Forelimb muscle (tissue), 1 donor: ENCODE measurements around the gene RPH3AL. TPM values are rescaled to one million over a fixed set of nuclear protein-coding genes. Genes with fewer than 3 reads are reported as not detected.

ENCODE experiments used
- DNase-seq: peaks from one replicate; pipeline ENCODE4 v3.0.0-alpha.2; 2013; ENCODE audit warnings: low read depth
- polyA plus RNA-seq: library from polyadenylated mRNA; unstranded; fragments of 120-200 nt; gene quantifications from one replicate; pipeline ENCODE4 v1.2.1, GENCODE V29; 2013; ENCODE audit not compliant: insufficient read length

The RPH3AL gene
- polyA plus RNA-seq, 1 donor, result 5.4 TPM

GRCh38 chr17:336110-337021 is 16.2 kb downstream of the RPH3AL start:
- DNase-seq, result no peak

- DNase-seq, result no peak
Observed at GRCh38 chr17:335691-336090, 16.9 kb downstream of the RPH3AL start.

GRCh38 chr17:334974-335481 is 17.6 kb downstream of the RPH3AL start:
- DNase-seq, result no peak

- DNase-seq, result no peak
Observed at GRCh38 chr17:333626-334396, 18.8 kb downstream of the RPH3AL start.

- no peak for DNase-seq
Observed at GRCh38 chr17:332558-333322, 19.9 kb downstream of the RPH3AL start.

GRCh38 chr17:332023-332422 is 20.6 kb downstream of the RPH3AL start:
- no peak for DNase-seq

- no peak for DNase-seq
Observed at GRCh38 chr17:330993-331701, 21.5 kb downstream of the RPH3AL start.

- DNase-seq, result no peak
Observed at GRCh38 chr17:329784-330420, 22.7 kb downstream of the RPH3AL start.

- no peak for DNase-seq
Observed at GRCh38 chr17:327971-328370, 24.6 kb downstream of the RPH3AL start.

- DNase-seq, result no peak
Observed at GRCh38 chr17:327296-327695, 25.3 kb downstream of the RPH3AL start.

GRCh38 chr17:326010-326621 is 26.5 kb downstream of the RPH3AL start:
- DNase-seq, result no peak

GRCh38 chr17:325270-326009 is 27.2 kb downstream of the RPH3AL start:
- no peak for DNase-seq

GRCh38 chr17:323721-324571 is 28.7 kb downstream of the RPH3AL start:
- DNase-seq, result no peak

GRCh38 chr17:323181-323580 is 29.4 kb downstream of the RPH3AL start:
- no peak for DNase-seq

GRCh38 chr17:322006-322780 is 30.4 kb downstream of the RPH3AL start:
- no peak for DNase-seq

- no peak for DNase-seq
Observed at GRCh38 chr17:321386-321941, 31.1 kb downstream of the RPH3AL start.

GRCh38 chr17:320809-321385 is 31.7 kb downstream of the RPH3AL start:
- no peak for DNase-seq
